ENCODE results near the gene TMEM231.
A peak's percentile ranks its signal among the peaks of the same experiment; 100 is the strongest.
"Not testable (repeated sequence)": the region's sequence is repeated elsewhere in the genome, so short reads cannot be mapped to it uniquely, and the experiment has no call there.

TMEM231 gene

DNA sequence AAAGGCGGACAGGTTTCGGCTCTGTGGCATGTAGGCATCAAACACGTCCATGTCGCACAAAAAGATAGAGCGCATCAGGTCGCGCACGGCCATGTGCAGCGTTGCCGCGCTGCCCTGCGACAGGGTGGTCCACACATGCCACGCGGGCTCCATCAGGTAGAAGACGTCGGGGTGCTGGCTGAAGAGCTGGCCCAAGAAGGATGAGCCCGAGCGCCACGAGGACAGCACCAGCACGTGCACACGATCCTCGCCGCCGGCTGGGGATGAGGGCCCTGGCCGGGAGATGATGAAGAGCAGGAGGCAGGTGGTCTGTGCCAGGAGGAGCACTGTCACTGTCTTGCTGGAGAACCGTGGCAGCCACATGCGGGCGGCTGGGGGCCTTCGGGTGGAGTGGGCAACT lies 26.1 kb downstream of the TMEM231 start:
- TF ChIP-seq GATA1 (IDR thresholded peaks at IDR 0.05; ENCODE audit: low read depth, low read length) (no peak), POLR2A (IDR thresholded peaks at IDR 0.05; ENCODE audit: low read length) (no peak)
- no peak for DNase-seq

DNA sequence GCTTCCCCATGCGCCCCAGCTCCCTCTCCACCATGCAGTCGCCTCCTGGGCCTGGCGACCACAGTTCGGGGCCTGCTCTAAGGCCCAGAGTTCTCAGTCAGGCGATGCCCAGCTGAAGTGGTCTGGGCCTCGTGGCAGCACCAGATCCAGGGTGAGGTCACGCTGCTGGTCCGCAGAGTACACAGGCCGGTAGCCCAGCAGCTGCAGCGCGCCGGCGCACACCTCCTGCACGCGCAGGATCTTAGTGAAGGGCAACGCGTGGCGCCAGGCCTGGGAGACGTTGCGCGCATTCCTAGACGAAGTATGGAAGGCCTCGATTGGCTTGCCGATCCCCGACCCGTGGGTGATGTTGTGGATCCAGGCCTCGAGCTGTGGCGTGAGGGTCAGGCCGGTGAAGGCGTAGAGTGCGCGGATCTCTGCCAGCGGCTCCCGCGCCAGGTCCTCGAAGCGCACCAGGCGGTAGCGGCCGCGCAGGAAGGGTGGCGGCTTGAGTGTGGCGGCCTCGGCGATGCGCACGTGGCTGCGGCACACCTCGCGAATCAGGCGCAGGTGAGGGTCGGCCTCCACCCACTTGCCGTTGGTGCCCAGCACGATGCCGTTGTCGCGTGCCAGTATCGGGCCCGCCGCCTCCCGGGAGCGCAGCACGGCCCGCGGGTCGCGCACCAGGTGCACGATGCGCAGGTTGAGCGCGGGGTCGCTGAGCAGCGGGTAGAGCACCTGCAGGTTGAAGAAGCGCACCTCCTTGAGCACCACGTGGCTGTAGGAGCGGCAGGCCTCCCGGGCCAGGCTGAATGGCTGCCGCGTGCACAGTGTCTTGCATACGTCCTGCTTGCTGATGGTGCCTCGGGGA lies 26.8 kb downstream of the TMEM231 start:
- no peak for TF ChIP-seq POLR2A (IDR thresholded peaks at IDR 0.05; ENCODE audit: low read length)
- TF ChIP-seq GATA1 (IDR thresholded peaks at IDR 0.05; ENCODE audit: low read depth, low read length) = no peak
- DNase-seq = no peak

DNA sequence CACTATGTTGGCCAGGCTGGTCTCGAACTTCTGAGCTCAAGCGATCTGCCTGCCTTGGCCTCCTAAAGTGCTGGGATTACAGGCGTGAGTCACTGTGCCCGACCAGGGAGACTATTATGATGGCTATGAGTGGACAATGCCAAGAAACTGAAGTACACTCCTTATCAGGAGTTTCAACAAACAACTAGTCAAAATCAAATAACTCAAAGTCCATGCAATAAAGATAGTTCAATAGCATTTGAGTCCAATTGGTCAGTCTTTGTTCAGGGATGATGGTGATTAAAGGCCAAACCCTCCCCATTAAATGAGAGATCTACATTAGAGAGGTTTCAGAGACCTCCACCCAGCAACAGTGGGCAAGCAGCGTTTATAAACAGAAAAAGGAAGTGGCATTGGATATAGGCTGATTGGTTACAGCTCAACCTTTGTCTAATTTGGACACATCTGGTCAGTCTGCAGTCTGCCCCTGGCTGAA lies 28.2 kb downstream of the TMEM231 start:
- TF ChIP-seq POLR2A (IDR thresholded peaks at IDR 0.05; ENCODE audit: low read length) = no peak
- DNase-seq = no peak

DNA sequence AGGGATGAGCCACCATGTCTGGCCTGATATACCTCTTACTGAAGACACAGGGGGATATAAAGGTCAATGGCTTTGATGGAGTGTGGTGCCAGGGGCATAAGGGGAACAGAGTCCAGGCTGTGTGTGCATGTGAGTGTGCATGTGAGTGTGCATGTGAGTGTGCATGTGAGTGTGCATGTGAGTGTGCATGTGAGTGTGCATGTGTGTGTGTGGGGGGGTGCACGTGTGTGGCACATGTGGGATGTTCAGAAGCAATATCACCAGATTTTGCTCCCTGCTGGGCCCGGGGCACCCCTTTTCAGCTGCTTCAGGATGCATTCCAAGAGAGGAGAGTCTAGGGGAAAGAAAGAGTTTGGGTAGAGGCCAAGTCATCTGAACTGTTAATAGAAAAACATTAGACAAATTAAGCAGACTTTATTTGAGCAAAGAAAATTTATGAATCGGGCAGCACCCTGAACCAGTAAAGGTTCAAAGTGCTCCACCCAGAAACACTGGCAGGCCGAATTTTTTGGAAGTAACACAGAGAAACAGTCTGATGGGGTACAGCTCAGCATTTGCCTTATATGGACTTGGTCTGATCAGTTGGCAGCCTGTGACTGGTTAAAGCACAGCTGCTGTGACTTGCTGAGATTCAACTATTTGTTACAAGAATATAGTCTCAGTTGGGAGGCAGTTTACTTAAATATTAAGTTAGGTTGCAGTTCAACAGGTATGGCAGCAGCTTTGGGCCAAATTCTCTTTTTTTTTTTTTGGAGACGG lies 29.8 kb downstream of the TMEM231 start:
- no peak for TF ChIP-seq POLR2A (IDR thresholded peaks at IDR 0.05; ENCODE audit: low read length)
- no peak for TF ChIP-seq GATA1 (IDR thresholded peaks at IDR 0.05; ENCODE audit: low read depth, low read length)
- DNase-seq = no peak

DNA sequence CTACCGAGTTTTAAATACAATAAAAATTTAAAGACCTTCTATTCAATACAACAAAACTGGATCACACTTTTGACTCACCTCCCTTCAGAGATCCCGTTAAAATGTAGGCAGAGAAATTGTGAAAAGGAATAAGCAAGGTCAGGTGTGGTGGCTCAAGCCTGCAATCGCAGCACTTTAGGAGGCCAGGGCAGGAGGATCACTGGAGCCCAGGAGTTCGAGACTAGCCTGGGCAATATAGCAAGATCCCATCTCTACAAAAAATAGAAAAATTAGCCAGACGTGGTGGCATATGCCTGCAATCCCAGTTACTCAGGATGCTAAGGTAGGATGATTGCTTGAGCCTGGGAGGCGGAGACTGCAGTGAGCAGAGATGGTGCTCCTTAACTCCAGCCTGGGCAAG lies 36.9 kb downstream of the TMEM231 start:
- no peak for DNase-seq
- no peak for TF ChIP-seq POLR2A (IDR thresholded peaks at IDR 0.05; ENCODE audit: low read length)
- TF ChIP-seq GATA1 (IDR thresholded peaks at IDR 0.05; ENCODE audit: low read depth, low read length) = no peak

DNA sequence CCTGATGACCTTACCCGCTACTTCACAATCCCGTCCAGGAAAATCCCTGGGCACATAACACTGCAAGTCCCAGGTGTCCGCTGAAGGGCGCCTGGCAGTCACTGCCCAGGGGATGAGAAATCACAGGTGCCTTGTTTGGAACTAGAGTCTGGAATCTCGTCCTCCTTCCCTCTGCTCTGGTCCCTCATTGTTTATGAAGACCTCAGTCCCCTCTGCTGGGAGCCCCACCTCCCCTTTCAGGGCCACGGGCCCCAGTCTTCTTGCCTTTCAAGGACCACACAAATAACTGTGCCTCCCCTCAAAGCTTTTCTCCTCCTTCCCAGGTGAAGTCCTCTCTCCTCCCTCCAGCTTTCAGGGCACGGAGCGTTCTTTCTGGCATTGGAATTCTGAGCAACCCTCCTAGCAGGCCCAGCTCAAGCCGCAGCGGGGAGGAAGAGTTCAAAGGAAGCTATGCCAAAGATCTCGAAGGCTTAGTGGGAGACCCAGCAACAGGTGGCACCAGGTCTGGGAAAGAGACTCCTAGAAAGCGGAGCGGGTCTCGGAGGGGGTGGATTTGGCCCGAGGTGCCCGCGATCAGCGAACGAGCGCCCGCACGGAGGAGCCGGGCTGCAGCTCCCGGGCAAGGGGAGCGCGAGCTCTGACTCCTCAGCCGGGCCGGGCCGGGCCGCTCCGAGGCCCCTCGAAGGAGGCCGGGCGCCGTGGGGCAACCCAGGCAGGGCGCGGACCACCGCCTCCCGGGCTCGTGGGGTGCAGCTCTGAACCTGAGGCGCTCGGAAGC lies 39.7 kb downstream of the TMEM231 start:
- peak in 1 of 2 experiments; percentile 52 for DNase-seq

DNA sequence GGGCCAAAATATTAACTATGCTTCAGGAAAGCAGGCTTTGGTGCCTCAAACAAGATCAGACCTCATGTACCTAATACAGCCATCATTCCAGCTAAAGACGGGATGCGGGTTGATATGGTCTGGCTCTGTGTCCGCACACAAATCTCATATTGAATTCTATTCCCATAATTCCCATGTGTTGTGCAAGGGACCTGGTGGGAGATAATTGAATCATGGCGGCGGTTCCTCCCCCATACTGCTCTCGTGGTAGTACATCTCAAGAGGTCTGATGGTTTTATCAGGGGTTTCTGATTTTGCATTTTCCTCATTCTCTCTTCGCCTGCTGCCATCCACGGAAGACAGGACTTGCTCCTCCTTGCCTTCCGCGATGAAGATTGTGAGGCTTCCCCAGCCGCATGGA lies 41.8 kb downstream of the TMEM231 start:
- no peak for DNase-seq
- TF ChIP-seq POLR2A (IDR thresholded peaks at IDR 0.05; ENCODE audit: low read length) (no peak), GATA1 (IDR thresholded peaks at IDR 0.05; ENCODE audit: low read depth, low read length) (no peak)

DNA sequence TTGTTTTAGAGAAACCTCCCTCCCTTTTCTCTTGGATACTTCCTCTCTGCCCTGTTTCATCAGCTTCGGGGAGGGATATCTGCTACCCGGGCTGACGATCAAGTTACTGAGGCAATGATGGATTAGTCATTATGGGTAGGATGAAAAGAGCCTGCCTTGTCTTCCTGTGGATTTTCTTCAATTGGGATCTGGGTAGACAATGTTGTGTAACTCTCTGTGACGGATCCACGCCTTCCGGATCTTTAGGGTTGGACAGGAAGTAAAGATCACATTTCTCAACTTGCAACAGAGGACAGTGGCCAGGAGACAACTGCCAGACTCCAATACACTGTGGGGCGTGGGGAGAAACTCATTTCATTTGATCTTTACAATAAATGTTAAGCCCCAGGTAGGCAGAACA lies 49.5 kb downstream of the TMEM231 start:
- DNase-seq = no peak
- TF ChIP-seq POLR2A (IDR thresholded peaks at IDR 0.05; ENCODE audit: low read length) = no peak
- TF ChIP-seq GATA1 (IDR thresholded peaks at IDR 0.05; ENCODE audit: low read depth, low read length) = no peak

DNA sequence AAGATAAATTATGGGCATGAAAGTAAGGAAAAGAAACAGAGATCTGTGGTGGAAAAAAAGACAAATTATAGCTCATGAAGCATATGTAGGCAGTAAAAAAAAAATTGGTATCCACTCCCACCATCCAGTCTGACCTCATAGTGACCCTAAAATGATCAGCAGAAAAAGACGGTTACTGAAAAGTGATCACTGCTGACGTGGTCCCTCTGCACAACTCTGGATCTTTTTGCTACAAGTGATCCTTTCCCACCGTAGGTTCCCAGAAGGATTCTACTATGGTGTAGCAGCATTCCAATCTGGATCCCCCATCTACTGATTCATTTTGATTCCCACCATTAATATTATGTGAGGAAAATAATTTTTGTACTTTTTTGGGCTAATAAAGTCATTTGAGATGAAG lies 49.9 kb downstream of the TMEM231 start:
- TF ChIP-seq GATA1 (IDR thresholded peaks at IDR 0.05; ENCODE audit: low read depth, low read length) (no peak), POLR2A (IDR thresholded peaks at IDR 0.05; ENCODE audit: low read length) (no peak)
- no peak for DNase-seq

DNA sequence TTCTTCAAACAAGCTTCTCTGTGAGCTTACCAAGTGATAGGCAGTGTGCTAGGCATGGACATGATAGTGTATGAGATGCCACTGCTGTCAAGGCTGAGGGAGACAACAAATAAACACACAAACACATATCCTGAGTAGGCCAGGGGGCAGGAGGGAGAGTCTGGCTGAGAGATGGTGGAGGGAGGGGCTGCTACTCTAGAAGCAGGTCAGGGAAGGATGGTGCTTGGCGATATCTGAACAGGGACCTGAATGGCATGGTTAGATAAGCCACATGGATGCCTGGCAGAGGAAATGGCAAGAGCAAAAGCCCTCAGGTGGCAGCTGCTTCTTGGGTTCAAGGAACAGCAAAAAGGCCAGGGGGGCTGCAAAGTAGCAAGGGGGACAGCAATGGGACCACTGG lies 52.3 kb downstream of the TMEM231 start:
- TF ChIP-seq POLR2A (IDR thresholded peaks at IDR 0.05; ENCODE audit: low read length) = no peak
- no peak for TF ChIP-seq GATA1 (IDR thresholded peaks at IDR 0.05; ENCODE audit: low read depth, low read length)

DNA sequence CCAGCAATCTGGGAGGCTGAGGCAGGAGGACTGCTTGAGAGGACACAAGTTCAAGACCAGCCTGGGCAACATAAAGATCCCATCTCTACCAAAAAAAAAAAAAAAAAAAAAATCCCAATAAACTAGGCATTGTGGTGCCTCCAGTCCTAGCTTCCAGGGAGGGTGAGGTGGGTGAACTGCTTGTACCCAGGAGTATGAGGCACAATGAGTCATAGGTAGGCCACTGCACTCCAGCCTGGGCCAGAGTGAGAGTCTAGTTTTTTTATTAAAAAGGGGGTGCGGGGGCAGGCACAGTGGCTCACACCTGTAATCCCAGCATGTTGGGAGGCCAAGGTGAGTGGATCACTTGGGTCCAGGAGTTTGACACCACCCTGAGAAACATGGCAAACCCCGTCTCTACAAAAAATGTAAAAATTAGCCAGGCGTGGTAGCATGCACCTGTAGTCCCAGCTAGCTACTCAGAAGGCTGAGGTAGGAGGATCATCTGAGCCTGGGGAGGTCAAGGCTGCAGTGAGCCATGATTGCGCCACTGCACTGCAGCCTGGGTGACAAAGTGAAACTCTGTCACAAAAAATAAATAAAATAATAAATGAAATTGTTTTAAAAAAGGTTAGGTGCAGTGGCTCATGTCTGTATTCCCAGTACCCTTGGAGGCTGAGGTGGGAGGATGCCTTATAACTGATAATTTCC lies 53.0 kb downstream of the TMEM231 start:
- no peak for DNase-seq
- TF ChIP-seq GATA1 (IDR thresholded peaks at IDR 0.05; ENCODE audit: low read depth, low read length) (no peak), POLR2A (IDR thresholded peaks at IDR 0.05; ENCODE audit: low read length) (no peak)

More for the DNA sequence above, 52.3 kb downstream of the TMEM231 start:
- DNase-seq = peak; percentile 50 to 66

DNA sequence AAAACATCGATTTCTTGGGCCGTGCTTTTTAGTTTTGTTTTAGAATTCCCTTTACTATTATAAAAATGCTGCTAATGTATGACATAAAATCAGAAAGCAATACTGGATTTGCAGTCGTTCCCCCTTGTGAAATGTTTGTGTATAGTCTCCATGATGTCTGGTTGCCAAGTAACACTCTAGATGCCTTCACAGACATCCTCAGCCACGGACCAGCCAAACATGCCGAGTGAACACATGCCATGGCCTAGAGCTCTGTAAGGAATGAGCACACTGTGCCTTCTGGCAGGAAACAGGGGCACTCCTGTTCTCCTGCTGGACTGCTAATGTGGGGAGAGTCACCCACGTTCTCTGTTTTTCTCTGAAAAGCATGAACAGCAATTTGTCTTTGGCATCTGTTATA lies 54.2 kb downstream of the TMEM231 start:
- DNase-seq = not testable (repeated sequence)

DNA sequence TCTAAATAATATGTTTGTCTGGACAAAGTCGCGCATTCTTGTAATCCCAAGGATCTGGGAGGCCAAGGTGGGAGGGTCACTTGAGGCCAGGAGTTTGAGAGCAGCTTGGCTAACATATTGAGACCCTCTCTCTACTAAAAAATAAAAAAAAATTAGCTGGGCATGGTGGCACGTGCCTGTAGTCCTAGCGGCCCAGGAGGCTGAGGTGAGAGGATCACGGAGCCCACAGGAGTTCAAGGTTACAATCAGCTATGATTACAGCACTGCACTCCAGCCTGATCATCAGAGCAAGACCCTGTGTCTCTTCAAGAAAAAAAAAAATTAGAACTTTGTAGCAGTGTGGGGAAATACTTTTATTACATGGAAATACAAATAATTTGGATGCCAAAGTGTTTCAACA lies 54.7 kb downstream of the TMEM231 start:
- no peak for TF ChIP-seq POLR2A (IDR thresholded peaks at IDR 0.05; ENCODE audit: low read length)
- no peak for TF ChIP-seq GATA1 (IDR thresholded peaks at IDR 0.05; ENCODE audit: low read depth, low read length)
- no peak for DNase-seq

DNA sequence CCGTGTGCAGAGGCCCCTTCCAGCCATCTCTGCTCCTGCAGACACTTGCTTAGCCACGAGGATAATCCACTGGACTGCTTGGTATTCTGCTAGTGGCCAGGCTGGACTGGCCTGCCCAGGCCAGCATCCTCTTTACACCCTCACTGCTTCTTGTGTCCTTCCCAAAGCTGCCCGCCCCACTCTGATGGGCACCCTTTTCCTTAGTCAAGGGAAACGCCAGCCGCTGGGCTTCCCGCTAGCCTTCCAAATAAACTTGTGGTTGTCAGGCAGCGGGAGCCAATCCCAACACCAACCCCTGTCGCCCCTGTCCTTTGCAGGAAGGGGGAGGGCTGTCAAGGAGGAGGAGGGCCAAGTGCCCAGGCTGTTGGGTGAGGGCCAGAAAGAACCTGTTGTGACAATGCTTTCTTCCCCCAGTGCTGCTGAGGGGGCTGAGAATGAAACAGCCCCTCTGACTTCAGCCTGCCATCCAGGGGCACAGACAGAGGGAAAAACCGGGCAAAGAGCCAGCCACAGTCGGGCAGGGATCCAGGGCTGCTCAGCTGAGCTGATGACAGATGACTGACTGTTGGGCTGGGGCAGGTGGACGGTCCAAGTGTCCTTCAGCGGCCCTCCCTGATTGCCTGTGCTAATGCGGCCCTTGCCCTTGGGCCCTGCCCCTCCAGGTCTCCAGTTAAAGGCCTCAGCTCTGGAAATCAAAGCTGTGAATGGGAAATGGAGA lies 57.3 kb downstream of the TMEM231 start:
- peak in 1 of 2 experiments; percentile 28 for DNase-seq

Measured in erythroblast (primary cell).